Stimulated activated CD8-positive, alpha-beta memory T cell treated with anti-CD3 and anti-CD28 coated beads, Interleukin-15, amount 100 ng/mL, for 4 hours (primary cell): Measurements from ENCODE around the gene PRPF18.

Experiments
- DNase-seq, 2 donors: peaks; one replicate each; pipeline ENCODE4 v3.0.0-alpha.2; 2020; ENCODE audit warnings: low read depth in 2 of 2

PRPF18 gene

GRCh38 chr10:13604357-13605040, 17.7 kb downstream of the PRPF18 start:
- no peak for DNase-seq

GRCh38 chr10:13608246-13608853, 21.6 kb downstream of the PRPF18 start:
- DNase-seq: no peak

- no peak for DNase-seq
These were observed 26.0 kb downstream of the PRPF18 start for GRCh38 chr10:13612654-13613373.

GRCh38 chr10:13613519-13613918, 26.8 kb downstream of the PRPF18 start:
- DNase-seq: no peak

- no peak for DNase-seq
These were observed 28.0 kb downstream of the PRPF18 start for GRCh38 chr10:13614530-13615332.

GRCh38 chr10:13615650-13616300, 29.0 kb downstream of the PRPF18 start:
- DNase-seq: no peak

GRCh38 chr10:13617116-13617515, 30.4 kb downstream of the PRPF18 start:
- no peak for DNase-seq

- DNase-seq: no peak
These were observed 35.2 kb downstream of the PRPF18 start for GRCh38 chr10:13621931-13622330.

GRCh38 chr10:13624630-13625029, 37.9 kb downstream of the PRPF18 start:
- no peak for DNase-seq

GRCh38 chr10:13627459-13628310, 40.9 kb downstream of the PRPF18 start:
- no peak for DNase-seq

- no peak for DNase-seq
These were observed 41.9 kb downstream of the PRPF18 start for GRCh38 chr10:13628661-13629060.

GRCh38 chr10:13629116-13629515, 42.4 kb downstream of the PRPF18 start:
- no peak for DNase-seq

GRCh38 chr10:13630231-13630630, 43.5 kb downstream of the PRPF18 start:
- no peak for DNase-seq

- DNase-seq: no peak
These were observed 44.8 kb downstream of the PRPF18 start for GRCh38 chr10:13631594-13631993.

- no peak for DNase-seq
These were observed 45.7 kb downstream of the PRPF18 start for GRCh38 chr10:13632440-13632839.

GRCh38 chr10:13632884-13633440, 46.2 kb downstream of the PRPF18 start:
- no peak for DNase-seq

- DNase-seq: no peak
These were observed 46.9 kb downstream of the PRPF18 start for GRCh38 chr10:13633689-13634088.

GRCh38 chr10:13634207-13634606, 47.4 kb downstream of the PRPF18 start:
- no peak for DNase-seq

- no peak for DNase-seq
These were observed 50.0 kb downstream of the PRPF18 start for GRCh38 chr10:13636776-13637175.

- DNase-seq: no peak
These were observed 50.6 kb downstream of the PRPF18 start for GRCh38 chr10:13637303-13637856.
